C1 segment of cervical spinal cord (tissue), 14 donors: ENCODE data around the gene CREB5.
A peak's percentile ranks its signal among the peaks of the same experiment; 100 is the strongest.

Source experiments
- DNase-seq, 14 donors: peaks; one replicate each; lab custom pipeline; 2025; lab: John Stamatoyannopoulos, UW

The CREB5 gene

DNA sequence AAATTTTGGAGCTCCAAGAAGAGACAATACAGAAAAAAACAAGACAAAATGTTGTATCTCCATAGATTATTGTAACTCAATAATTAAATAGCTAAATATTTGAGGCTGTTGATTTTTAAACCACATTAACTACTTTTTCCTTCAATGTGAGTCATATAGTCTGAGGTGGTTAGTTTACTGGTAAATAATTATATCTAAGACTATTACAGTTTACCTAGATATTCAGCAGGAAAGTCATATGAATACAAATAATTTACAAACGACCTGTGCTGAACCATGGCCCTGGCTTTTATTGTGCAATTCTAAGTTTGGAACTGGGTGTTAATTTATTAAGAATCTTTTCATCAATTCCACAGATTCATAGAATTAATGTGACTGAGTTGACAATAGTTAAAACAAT lies 22.2 kb downstream of the CREB5 start:
- no peak for DNase-seq

DNA sequence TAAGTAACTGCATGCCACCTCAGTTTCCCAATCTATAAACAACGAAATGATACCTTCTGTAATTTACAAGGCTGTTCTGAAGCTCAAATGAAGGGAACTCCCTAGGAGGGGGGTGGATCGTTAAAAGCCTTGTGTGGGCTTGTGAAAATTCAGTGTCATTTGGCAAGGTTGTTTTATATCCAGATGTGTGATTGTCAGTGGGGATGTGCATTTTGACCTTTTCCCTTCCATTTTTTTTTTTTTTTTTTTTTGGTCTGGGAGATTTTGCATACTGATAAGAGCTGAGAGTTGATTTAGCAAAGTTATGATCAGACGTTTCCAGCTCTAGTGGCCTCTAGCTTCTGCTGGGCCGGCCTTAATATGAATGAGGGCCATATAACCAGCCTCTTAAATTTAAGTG lies 22.8 kb downstream of the CREB5 start:
- no peak for DNase-seq

DNA sequence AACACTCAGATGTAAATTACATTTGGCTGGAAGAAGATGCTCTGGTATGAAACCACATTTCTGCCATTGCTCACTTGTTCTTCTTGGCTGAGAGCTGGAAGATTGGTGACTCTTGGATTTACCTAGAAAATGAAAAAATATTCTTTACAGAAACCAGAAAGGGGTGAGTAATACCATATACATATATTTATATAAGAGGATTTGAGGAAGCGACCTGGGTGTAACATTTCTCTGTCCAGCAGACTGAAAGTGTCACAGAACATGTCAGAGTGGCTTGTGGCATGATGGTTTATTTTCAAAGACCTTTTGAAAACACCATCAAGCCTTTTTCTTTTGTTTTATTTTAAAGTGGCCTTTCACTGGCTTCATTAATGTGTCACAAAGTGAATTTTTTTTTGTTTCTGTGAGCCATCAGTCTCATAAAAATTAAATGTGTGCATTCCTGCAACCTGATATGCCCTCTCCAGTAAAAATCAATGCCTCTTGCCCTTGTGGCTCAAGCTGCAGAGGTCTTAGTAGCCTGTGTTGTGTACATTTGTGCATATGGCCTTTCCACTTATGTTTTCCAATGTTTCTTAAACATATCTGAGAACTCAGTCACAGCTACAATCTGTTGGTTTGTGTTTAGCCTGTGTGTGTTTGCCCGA lies 23.5 kb downstream of the CREB5 start:
- no peak for DNase-seq

DNA sequence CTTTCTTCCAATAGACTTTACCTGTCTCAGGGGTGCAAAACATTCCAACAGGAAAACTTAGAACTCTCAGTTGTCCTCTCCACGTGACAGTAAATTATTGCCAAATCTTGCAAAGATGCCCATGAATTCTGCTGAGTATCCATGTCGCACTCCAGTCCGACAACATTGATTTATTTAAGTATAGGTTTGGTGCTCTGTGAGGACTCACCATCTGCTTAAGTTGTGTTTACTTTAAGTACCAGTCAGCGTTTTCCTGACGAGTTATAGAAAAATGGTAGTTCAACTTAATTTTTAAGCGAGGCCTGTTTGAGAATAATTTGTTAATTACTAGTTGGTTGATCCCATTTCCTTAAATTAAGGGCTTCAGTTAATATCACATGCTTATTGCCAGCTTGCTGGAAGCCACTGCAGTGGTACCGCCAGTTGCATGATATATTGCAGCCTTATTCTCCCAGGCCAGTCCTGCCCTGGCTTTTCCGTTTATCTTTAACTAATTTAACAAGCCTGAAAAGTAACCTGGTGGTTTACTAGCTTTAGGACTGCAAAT lies 27.8 kb downstream of the CREB5 start:
- no peak for DNase-seq

DNA sequence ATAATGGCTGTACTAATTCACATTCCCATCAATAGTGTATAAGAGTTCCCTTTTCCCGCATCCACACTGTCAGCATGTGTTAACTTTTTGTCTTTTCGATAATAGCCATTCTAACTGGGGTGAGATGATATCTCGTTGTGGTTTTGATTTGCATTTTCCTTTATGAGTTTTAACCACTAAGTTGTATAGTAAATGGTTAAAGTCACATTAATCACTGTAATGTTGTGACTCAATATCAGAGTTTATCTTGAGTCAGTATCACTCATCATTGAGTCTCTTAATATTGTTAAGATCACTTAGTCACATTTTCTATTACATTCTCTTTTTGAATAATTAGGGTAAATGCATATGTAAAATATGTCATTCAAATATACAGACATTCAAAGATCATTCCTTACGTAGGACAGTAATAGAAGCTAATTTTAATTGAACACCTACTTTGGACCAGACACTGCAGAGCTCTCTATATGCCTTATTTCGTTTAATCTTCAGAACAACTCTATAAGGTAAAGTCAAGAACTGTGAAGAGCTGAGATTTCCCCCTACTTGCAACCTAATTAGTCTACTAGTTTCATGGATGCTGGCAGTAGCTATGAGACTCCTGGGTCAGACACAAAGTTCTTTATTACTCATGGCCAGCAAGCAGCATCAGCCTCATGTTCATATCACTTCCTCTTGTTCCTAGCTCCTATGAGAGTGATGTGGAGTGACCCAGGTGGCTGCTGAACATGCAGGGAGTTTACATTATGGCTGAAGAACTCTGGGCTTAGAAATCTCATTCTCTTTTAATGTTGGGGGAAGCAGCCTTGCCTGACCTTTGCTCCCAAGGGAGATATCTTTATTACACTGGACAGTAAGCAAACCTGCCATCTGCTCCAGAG lies 30.5 kb downstream of the CREB5 start:
- DNase-seq: no peak

DNA sequence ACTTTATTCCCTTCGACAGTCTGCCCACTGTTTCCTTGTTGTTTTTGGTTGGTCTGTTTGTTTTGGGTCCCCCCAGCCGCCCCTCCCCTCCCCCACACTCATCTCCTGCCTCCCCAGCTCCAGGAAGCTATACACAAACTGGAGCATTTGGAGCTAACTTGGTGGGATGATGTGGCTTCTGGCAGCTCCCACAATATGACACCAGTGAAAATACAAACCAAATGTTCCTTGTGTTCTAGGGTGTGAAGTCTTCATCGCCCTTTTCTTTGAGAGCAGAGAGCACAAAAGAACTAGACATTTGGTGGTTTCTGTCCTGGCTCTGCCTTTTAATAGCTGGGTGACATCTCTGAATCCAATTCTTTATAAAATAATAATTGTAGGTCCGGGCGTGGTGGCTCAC lies 33.8 kb downstream of the CREB5 start:
- DNase-seq: no peak

DNA sequence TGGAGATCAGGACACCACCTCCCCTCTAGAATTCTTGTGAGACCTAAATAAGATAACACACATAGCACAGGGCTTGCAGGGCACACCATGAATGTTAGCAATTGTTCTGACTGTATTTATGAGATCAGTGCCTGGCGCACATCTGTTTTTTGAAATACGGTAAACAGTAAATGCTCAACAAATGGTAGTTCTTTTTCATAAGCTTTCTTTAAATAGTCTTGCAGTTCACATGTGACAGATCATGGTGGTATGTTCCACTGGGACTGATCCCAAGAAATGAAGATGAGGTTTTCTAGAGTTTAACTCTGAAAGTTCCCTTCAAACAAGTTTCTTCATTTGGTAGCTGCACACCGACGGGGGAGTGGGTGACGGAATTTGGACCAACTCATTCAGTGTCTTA lies 34.8 kb downstream of the CREB5 start:
- DNase-seq: no peak

DNA sequence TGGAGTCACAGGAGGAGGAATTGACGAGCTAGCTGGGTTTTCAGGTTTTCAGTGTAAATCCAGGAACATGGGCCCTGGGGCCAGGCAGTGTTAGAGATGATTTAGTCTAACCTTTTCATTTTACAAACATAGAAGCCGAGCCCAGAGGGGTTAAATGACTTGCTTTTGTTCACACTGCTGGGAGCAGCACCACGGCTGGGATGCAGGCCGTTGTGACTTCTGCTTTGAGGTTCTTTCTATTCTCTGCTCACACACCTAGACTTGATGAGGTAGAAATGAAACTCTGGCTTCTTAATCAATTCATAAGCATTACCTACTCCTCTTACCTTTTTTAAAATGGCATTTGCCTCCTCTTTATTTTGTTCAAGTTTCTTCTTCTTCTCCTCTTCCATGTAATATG lies 36.4 kb downstream of the CREB5 start:
- DNase-seq: no peak

DNA sequence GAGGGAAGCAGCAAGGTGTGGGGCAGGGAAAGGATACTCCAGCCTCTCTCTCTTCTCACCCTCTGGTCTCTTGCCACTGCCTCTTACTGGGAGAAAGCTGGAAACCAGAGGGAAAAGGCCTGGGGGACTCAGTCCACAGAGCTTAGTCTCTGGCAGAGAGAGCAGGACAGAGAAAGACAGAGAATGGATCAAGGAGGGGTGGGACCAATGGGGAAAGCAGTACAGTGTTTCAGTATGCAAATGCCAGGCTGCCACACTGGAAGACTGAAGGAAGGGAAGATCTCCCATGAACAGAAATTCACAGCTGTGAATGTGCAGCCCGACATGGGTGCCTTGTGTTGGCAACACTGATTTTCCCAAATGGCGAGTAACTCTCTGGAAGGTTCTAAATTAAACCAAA lies 40.4 kb downstream of the CREB5 start:
- no peak for DNase-seq

DNA sequence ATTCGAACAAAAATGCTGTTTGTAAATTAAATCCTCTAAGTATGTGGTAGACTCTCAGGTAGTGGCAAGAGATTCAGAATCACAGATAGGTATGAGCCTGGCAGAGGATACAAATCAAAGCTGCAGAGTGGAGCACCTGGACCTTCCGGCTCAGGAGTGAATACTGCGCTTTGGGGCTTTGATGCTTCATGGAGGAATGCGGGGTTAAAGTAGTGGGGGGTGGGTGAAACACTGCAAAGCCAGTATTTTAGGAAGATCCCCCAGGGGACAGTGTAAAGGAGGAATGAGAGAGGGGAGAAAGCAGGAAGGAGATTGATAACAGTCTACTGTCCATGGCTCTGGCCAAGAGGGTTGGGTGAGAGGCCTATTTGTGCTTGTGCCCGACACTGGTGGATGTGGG lies 43.2 kb downstream of the CREB5 start:
- DNase-seq: no peak

DNA sequence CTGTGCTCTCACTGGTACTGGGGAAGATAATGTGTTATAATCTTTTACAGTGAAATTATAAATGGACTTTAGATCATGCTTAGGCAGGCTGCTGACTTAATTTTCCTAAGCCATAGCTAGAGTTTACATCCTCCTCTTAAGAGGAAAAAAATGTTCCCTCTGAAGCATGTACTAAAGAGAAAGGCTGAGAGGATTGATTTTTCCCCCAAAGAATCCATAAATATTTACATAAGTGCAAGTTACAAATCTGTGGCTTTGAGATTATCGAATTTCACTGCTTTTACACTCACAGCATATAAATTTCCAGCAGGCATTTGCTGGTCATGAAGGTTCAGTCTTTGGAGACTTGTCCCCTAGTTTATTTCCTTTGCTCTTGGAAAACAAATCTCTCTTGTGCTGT lies 43.7 kb downstream of the CREB5 start:
- DNase-seq: no peak

DNA sequence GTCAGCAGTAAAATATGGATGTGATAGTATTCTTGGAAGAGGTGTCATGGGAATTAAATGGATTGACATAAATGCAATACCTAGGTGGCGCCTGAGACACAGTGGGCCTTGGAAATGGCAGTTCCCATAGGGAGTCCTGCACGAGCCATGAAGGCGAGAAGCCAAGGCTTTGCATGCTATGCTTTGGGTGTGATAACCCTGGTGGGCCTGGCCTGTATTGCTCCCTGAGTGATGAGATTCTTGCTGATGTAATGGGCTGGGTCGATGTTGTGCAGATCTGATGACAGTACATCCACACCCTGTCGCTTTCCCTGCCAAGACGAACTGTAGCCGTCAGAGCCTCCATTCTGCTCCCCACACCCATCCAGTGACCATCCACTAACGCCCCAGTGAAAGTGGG lies 46.4 kb downstream of the CREB5 start:
- no peak for DNase-seq

DNA sequence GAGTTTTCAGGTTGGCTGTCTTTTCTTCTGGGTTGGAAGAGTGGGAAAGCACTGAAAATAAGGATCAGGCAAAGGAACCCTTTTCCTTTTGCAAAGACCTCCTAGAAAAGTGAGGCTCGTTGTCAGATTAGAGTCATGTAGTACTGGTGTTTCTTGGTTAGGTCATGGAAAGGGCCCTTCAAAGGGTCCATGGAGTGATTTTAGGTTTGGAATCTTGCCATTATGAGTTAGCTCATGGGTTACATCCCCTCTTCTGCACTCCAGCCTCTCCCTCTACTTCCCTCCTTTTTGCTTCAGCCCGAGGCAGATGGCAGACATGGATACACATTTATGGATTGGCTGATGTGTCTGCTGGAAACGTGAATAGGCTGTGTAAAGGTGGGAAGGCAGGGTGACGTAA lies 47.0 kb downstream of the CREB5 start:
- no peak for DNase-seq

DNA sequence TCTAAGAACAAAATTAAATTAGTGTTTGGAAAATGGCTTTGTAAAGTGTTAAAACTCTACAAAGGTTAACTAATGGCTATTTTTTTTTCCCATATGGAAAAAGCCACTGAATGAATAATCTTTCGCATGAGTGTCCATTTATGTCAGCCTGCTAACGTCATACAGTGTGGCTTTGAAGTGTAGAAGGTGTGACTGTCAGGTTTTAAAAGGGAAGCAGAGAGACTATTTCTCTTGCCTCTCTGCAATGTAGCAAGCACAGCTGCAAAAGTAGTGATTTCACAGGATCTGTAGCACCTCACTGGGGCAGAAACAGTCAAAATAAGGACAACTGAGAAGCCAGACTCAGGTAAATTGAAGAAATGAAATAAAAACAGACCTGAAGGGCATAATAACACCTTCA lies 53.4 kb downstream of the CREB5 start:
- no peak for DNase-seq

DNA sequence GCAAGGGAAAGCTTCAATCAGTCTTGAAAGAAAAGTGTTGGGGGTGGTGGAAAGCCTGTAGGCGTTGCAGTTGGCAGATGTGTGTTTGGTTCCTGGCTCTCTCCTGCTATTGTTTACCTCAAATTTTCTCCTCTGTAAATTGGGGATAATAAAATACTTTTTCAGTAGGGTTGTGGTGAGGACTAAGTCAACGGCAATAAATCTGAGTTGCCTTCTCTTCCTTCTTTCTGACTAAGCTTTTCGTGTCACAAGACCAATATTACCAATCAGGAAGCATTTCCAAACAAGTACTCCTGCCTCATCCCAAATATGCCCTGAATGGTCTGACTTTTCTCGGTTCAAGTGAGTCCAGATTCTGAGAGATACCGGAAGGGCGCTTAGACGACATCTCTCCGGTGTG lies 54.0 kb downstream of the CREB5 start:
- DNase-seq: no peak

DNA sequence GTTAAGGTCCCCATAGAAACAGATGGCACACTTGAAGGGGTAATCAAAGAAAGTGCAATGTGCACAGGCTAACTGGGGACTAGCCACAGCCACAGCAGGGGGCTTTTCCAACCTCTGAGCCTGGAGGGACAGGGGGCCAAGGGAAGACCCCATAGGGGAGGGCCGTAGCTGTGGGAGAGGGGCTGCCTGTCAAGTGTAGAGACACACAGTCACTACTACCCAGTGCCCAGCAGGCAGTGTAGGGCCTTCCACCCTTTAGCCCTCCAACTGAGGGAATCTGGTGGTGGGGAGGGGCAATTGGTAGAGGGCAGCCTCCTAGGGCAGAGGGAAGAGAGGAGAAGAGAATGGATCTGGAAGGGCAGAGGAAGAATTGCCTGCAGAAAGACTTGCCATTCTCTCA lies 54.6 kb downstream of the CREB5 start:
- DNase-seq: no peak

DNA sequence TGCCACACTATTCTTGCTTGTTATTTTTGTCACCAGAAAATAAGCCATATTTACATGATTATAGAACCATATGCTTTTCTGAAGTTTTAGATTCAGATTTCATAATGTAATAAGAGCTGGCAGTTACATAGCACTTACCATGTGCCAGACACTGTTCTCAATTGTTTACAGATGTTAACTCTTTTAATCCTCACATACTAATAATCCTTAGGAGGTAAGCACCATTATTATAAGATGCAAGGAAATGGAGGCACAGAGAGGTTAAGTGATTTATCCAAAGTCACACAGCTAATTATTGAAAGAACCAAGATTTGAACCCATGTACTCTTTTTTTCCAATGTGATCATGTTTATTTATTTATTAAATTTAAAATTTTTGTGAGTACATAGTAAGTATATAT lies 57.2 kb downstream of the CREB5 start:
- DNase-seq: no peak

DNA sequence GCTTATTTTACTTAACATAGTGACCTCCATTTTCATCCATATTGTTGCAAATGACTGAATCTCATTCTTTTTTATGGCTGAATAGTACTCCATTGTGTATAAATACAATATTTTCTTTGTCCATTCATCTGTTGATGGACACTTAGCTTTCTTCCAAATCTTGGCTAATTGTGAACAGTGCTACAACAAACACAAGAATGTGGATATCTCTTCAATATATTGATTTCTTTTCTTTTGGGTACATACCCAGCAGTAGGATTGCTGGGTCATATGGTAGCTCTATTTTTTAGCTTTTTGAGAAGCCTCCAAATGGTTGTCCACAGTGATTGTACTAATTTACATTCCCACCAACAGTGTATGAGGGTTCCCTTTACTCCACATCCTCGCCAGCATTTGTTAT lies 58.0 kb downstream of the CREB5 start:
- no peak for DNase-seq

DNA sequence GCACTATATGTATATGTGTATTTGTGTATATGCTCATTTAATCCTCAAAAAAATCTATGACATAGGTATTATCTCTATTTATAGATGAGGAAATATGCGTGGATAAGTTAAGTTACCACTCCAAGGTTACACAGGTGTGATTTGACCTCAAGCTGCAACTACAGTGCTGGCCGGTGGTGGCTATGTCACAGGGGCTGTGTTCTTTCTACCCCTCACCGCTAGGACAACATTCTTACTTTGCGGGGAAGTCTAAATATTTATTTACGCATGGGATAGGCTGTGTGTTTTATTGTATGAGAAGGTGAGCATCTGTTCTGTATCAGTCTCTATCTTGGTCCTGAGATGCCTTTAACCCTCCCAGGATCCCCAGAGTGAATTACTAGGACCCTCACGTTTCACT lies 60.0 kb downstream of the CREB5 start:
- DNase-seq: no peak

DNA sequence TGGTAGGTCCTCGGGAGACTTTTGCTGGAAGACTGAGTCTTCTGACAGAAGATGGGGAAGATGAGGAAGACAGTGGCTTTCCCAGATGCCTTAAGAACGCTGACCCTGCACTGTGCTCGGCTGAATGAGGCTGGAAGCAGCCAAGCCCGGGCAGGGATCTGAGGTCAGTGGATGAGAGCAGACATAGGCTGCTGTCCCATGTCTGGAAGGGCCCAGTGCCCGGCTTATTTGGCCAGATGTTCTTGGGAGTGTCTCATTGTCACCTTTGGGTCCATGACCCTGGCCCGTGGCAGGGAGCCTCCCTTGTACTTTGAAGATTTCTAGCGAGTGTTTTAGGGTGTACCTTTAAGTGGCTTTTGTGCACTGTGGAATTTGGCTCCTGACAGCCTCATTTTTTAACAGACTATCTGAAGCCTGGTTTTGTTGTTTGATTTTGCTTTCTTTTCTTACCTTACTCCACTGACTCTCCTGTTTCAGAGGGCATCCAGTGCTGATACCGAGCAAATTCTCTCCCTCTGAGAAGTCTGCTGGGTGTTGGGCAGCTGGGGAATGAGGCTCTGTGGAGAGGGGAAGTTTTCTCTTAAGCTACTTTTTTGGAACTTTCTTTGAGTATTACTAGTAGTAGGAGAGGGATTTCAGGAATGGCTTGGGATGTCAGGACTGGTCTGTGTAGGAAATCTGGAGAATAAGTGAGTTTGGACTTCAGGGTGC lies 61.4 kb downstream of the CREB5 start:
- peak in 3 of 14 donors; percentile 10 to 37 (median 13) for DNase-seq

DNA sequence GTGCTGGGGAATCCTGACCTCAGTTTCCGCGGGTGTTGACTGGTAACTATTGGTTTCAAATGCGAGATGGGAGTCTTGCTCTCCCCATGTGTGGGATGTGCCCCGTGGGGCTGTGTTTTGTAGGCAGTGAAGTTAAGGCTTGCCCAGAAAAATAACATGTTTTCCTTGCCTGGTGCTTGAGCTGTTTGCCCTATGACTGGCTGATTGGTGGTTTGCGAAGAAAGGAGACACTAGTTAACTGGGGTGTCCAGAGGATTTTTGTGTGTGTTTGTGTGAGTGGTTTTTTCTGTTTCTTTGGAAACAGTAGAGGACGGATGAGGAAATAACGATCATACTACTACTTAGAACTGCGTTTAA lies 61.9 kb downstream of the CREB5 start:
- no peak for DNase-seq

DNA sequence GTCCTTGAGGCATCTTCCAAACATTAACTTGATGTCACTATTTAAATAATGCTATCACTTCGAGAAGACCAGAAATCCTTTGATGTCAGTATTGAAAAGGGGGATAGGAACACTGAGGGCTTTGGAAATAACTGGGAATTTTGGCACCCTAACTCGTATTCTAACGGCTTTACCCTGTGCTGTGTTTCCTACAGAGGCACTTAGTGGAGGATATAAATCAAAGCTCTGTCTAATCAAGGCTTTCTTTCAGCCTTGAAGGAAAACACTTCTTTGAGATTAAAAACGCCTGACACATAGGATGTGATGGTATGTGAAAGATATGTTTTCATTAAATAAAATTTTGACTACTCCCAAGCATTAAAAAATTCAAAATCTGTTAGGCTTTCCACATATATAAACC lies 62.3 kb downstream of the CREB5 start:
- DNase-seq: no peak

DNA sequence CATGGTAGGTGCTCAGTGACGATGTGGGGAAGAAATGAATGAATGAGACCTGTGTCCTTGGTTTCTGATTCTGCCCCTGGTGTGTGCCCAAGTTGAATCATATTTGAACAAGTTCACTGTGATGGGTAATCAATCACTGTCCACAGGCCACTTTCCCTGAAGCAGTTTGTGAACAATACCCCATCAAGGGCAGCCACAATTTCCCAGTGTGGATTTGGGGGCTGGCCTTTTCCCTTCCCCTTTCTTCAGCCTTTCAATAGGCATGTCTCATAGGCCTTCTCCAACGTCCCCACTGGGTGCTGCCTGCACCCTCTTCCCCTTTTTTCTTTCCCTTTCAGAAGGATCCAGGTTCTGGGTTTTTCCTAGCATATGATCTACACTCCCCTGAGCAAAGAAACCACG lies 64.7 kb downstream of the CREB5 start:
- no peak for DNase-seq
